NCI-H2081 (cell line): ENCODE data around the gene RAB4B.
"Not testable (repeated sequence)": the region's sequence is repeated elsewhere in the genome, so short reads cannot be mapped to it uniquely, and the experiment has no call there.

Source experiments
- DNase-seq, 2 experiments: peaks; one replicate each; lab custom pipeline; 2025; lab: John Stamatoyannopoulos, UW

RAB4B gene, protein sequence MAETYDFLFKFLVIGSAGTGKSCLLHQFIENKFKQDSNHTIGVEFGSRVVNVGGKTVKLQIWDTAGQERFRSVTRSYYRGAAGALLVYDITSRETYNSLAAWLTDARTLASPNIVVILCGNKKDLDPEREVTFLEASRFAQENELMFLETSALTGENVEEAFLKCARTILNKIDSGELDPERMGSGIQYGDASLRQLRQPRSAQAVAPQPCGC

DNA sequence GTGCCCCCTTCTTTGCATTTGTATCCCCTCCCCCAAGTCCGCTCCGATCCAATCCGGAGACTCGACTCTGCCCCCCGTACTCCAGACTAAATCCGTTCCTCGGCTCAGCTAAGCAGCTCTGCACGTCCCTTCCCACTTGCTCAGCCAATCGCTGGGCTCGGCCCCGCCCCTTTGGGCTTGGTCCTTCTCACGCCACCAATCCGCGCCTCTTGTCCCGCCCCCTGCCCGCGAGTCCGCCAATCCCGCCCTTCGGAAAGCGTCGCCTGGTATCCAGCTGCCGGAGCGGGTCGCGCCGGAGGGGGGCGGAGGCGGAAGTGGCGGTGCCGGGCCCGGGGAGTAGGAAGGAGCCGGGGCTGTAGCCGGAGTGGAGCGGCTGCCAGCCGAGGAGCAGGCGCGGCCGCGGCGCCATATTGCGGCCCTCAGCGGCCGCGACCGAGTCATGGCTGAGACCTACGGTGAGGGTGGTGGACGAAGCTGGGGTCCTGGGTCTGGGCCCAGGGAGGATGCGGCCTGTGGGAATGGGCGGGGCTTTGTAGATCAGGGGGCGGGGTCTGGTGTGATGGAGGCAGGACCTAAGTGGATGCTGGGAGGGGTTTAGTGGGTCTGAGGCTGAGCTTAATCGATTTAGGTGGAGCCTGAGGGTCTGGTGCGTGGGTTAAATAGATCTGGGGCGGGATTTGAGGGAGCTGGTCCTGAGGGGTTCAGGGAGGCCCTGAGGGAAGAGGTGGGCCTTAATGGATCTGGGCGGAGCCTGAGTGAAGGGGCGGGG, at the start of gene RAB4B:
Gene RAB4B, plus strand, starts transcription at position 311 of the 769 bp plus-strand sequence. Its CDS starts 129 bp downstream, at position 440.
- peak; percentile 99 for DNase-seq

DNA sequence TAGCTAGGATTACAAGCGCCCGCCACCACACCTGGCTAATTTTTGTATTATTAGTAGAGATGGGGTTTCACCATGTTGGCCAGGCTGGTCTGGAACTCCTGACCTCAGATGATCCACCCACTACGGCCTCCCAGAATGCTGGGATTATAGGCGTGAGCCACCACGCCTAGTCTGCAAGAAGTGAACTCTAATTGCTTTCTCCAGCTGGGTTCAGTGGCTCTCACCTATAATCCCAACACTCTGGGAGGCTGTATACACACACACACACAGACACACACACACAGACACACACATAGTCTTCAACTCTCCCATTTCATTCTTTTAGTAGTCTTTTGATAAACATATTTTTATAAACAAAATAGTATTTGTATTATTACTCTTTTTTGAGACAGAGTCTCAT, 48.0 kb upstream of the RAB4B start:
- not testable (repeated sequence) for DNase-seq

DNA sequence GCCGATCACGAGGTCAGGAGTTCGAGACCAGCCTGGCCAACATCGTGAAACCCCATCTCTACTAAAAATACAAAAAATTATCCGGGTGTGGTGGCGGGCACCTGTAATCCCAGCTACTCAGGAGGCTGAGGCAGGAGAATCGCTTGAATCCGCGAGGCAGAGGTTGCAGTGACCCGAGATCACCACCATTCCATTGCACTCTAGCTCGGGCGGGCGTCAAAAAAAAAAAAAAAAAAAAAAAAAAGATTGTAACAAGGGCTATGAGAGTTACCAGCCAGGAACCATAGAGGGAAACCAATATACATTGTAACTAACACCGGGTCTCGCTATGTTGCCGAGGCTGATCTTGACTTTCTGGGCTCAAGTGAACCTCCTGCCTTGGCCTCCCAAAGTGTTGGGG, 45.7 kb upstream of the RAB4B start:
- not testable (repeated sequence) for DNase-seq

DNA sequence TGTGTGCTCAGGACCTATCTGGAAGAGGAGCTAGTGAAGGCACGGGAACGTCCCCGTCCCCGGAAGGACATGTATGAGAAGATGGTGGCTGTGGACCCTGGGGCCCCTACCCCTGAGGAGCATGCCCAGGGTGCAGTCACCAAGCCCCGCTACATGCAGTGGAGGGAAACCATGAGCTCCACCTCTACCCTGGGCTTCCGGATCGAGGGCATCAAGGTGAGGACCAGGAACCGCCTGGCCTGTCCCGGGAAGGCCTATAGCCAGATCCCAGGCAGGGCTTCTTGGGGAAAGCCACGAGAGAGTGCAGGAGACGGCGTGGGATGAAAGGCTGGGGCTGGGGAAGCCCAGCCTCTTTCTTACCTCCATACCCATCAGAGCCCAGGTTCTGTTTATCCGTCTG, 44.9 kb upstream of the RAB4B start:
- no peak for DNase-seq

DNA sequence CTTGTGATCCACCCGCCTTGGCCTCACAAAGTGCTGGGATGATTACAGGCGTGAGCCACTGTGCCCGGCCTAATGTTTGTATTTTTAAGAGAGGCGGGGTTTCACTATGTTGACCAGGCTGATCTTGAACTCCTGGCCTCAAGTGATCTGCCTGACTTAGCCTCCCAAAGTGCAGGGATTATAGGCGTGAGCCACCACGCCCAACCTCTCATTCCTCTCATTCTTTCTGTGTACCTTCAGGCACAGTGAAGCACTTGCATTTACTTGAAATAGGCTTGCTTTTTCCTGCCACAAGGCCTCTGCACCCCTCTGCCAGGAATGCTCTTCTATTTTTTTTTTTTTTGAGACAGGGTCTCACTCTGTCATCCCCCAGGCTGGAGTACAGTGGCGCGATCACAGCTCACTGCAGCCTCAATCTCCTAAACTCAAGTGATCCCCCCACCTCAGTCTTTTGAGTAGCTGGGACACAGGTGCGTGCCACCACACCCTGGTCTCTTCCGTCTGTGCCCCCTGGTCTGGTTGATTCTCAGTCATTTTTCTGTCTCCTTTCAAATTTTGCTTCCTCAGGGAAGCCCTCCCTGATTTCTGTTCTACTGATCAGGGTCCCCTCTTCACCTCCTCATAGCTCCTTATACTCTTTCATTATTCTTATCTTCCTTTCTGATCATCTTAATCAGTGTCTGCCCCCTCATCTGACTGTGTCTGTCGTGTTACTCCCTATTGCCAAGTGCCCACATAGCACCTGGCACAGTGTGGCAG, 42.9 kb upstream of the RAB4B start:
- DNase-seq = no peak

DNA sequence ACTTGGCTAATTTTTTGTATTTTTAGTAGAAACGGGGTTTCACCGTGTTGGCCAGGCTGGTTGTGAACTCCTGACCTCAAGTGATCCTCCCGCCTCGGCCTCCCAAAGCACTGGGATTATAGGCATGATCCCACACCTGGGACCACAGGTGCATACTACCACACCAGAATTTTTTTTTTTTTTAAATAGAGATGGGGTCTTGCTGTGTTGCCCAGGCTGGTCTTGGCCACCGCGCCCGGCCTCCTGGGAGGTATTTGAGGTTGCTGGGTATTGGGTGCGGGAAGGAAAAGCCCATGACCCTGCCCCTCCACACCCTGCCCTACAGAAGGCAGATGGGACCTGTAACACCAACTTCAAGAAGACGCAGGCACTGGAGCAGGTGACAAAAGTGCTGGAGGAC, 41.4 kb upstream of the RAB4B start:
- DNase-seq = no peak

DNA sequence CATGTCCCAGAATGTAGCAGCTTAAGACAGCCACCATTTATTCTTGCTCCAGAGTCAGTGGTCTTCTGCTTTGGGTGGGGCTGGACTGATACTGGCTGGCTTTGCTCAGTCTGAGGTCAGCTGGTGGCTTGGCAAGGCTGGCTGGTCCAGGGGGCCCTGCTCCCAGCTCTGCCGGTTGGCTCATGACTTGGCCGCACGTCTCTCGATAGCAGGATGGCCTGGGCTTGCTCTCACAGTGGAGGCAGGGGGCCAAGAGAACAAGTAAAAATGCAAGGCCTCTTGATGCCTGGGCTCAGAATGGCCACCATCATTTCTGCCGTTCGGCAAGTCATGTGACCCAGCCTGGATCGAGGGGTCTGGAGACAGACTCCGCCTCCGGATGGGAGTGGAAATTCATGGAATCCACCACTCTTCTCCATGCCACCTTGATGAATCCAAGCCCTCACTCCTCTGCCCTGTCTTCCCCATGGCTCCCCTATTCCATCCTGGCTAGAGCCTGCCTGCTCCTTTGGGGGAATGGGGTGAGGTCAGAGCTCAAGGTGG, 40.9 kb upstream of the RAB4B start:
- DNase-seq = no peak

DNA sequence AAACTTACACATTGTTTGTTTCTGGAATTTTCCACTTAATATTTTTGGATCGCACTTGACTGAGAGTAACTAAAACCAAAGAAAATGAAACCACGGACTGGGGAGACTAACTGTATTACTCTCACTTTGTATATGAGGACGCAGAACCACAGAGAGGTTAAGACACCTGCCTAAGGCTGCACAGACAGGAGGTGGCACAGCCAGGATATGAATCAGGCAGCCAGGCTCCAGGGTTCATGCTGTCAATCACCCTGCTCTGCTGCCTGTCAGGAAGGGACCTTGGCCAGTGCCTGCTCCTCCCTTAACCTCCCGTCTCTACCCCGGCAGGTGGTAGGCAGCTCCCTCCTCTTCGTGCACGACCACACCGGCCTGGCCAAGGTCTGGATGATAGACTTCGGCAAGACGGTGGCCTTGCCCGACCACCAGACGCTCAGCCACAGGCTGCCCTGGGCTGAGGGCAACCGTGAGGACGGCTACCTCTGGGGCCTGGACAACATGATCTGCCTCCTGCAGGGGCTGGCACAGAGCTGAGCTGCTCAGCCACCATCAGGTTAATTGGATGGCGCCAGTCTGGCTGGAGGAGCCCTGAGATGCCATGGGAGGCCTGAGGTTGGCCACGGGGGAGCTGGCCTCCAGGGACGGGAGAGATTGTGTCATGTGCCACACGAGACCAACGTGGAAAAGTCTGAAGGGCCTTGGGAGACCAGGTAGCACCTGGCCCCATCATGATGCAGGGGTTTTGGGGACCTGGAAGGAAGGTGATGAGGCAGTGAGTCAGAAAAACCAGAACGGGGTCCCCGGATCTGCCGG, 38.8 kb upstream of the RAB4B start:
- no peak for DNase-seq

DNA sequence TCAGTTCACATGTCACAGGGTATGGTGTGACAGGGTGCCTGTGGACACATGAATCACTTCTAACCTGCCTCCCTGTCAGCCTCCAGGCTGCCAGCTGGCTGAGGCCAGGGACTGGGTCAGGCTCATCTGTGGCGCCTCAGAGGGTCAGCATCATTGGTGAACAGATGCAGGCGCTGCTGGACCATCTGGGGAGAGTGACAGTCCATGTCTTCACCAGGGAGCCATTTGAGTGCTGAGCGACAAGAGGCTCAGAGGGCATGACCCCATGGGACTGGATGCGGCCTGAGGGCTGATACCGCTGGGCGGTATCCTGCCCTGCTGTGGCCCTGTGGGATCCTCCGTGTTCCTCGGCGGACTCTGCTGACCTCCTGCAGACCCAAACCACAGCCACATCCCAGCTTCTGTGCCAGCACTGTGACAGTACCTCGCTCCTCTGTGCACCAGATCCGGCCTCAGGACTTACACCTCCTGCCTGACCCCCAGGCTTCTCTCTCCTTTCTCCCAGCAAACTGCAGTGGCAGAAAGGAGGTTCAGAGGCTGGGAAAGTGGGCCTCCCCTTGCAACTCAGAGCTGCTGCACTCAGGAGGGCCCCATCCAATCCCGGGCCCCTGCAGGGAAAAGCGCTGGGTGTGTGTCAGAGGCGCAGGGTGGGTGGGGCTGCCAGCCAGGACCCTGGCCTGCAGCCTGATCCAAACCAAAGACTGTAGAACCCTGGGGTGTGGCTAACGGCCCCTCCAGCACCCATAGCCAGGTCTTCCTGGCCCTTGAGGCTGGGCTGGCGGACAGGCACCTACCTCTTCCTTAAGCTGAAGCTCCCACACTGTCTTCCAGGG, 38.0 kb upstream of the RAB4B start:
- no peak for DNase-seq

DNA sequence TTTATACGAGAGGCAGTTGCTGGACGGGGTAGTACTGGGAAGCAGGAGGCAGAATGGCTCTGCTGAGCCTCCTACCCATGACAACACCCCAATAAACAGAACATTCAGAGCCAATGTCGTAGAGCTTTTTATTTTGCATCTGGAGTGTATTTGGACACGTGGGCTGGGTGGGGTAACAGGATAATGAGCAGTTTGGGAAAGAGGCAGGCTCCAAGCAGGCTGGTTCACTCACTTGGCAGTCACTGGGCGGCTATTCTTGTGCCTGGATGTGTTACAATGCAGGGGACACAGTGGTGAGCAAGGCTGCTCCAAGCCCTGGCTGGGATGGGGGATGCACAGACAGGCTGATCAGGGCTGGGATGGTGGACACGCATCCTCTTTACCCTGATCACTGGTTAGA, 37.3 kb upstream of the RAB4B start:
- no peak for DNase-seq

DNA sequence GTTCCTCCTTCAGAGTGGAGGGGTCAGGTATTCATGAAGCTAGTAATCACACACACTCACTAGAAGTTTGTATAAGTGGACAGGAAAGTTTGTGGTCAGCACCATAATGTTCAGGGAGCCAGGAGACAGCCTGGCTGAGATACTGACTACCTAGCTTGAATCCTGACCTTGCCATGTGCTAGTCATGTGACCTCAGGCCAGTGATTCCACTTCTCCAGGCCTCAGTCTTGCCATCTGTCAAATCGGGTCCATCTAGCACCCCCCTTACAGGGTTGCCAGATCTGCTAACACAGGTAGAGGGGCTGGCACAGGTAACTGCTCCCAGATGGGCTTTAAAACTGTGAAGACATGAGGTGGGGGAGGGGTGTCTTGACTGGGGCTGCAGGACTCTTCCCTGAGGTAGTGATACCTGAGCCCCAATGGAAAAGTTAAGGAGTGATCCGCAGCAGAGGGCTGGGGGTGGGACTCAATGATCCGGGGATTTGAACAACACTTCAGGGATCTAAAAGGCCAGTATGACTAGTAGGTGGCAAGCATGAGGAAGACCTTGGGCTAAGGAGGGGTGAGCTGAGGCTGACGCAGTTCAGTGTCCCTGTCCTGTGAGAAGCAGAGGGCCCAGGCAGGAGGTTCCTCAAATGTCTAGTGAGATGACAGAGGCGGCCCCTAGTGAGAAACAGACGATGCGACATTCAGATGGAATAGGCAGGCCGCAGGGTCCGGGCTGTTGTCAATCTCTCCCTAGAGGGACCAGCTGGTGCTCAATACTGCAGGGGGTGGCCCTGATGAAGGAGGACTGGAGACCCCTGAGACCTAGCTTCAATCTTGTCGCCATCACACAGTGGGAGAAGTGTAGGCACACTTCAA, 36.3 kb upstream of the RAB4B start:
- DNase-seq = no peak

DNA sequence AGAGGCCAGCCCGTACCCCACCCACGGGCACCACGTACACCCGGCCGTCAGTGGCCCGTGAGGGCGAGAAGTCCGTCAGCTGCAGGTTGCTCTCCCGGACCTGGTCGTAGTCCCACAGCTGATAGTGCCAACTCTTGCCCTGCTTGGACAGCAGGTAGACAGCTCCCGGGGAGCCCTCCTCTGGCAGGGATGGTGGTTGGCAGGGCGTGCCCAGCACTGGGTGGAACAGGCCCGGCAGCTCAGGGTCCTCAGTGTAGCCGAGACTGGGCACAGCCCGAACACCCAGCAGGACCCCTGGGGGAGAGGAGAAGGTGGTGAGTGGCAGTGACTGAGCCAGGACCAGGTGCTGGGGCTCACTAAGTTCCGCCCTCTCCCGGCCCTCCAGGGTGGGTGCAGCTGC, 35.6 kb upstream of the RAB4B start:
- no peak for DNase-seq

DNA sequence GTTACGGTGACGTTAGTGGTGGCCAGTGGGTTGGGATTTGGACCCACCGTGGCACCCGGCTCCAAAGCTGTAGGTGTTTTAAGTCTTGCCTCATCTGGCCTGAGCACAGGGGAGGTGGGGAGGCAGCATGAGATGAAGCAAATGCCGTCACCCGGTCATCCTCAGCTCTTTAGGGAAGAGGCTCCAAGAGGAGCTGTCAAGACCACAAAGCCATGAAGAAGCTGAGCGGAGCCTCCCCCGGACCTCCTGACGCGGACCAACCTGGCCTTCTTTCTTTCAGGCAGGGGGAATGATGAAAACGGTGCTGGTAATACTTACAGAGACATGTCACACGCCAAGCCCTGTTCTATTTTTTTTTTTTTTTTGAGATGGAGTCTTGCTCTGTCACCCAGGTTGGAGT, 35.2 kb upstream of the RAB4B start:
- DNase-seq = no peak

DNA sequence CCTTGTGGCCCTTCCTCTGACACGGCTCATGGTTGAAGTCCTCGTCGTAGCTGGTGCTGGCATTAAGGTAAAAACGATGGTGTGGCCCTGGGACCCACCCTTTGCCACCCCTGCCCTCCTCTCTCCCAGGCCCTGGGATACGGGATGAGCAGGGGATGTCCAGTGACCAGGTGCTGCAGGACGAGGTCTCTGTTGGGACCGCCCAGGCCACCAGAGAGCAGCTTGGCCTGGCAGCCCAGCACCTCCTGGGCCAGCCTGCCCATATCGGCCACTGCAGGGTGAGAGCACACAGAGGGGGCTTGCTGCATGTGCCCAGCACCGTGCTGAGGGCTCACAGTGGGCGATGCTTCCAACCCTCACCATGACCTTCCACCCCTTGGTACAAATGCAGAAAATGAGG, 34.1 kb upstream of the RAB4B start:
- no peak for DNase-seq

DNA sequence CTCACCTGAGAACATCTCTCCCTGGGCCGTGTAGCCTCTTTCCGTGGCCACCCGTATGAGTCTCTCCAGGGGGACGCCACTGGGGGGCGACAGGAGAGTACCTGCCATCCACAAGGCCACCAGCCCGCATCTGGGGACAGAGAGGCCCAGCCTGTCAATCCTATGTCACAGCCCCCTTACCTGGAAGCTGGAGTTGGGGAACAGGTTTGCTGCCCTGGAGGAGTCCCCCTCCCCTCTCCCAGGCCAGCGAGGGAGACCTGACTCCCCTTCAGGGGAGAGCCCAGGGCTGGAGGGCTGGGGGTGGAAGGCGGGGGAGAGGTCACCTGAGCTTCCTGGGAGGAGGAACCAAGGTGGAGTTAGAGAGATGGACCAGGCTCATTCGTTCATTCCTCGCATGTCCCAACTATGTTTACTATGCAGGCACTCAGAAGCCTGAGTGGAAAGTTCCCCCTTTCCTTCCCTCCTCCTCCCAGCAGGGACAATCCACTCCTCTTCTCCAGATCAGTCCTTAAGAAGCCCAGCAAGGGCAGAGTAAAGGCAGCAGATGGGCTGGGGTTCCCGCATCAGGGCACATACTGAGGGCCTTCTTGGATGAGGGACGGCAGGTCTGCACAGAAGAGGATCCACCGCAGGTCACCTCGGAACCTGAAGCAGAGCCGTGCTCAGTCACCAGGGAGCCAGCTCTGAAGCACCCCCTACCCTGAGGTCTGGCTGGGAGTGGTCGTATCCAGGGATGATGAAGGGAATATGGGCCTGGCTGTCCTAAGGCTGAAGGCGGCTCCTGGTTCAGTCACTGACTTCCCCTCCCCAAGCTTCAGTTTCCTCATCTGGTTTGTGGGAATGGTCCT, 33.3 kb upstream of the RAB4B start:
- DNase-seq = no peak

DNA sequence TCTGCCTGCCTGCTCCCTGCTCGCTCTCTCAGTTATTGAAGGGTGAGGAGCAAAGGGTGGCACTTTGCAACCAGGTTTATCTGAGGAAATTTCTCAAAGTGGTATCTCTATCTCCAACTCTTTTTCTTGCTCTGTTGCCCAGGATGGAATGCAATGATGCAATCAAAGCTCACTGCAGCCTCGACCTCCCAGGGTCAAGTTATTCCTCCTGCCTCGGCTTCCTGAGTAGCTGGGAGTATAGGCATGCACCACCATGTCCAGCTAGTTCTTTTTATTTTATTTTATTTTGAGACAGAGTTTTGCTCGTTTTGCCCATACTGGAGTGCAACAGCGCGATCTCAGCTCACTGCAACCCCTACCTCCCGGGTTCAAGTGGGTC, 32.7 kb upstream of the RAB4B start:
- no peak for DNase-seq

DNA sequence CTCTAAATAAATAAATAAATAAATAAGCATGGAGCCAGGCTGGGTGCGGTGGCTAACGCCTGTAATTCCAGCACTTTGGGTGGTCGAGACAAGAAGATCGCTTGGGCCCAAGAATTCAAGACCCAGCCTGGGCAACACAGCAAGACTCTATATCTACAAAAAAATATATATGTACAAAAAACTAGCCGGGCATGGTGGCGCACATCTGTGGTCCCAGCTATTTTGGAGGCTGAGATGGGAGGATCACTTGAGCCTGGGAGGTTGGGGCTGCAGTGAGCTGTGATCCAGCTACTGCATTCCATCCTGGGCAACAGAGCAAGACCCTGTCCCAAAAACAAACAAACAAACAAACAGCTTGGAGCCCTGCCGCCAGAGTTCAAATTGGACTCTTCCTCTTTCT, 30.5 kb upstream of the RAB4B start:
- no peak for DNase-seq

DNA sequence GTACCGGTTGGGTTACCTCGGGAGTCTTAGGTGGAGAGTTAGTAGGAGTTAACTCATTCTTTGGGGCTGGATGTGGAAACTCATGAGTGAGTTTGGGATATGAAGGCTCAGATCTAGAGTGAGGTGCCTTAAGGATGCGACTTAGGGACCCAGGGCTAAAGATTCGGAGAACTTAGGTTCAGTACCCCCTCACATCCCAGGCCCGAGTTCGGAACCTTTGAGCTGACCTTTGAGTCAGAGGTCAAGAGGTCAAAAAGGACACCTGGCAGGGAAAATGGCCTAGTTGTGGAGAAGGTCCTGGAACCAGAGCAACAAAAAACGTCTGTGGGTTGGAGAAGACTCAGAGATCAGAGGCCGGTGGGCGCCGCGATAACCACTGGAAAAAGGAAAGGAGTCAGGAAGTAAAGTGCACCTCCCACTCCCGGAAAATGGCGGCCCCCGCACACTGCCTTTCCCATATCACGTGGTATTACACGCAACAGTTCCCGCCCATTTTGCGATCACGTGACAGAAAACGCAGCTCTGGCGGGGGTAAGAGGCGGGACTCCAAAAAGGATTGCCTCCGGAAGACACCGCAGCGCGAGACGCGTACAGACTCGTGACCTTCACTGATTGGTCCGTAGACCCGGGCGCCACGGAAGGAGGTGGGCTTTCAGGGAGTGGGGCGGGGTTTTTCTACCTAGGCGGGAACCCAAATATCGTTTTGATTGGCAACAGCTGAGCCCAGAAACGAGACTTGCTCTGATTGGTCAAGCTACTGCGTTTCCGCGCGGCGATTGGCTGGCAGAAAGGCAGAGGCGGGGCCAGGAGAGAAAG, 27.8 kb upstream of the RAB4B start, which contains the start of gene ACTMAP:
Gene ACTMAP, minus strand, starts transcription at position 420 of the 816 bp plus-strand sequence. CDS start 674 bp downstream, outside the sequence.
- peak; percentile 99 to 100 for DNase-seq
